ENCODE results near the gene SURF1.

The SURF1 gene

DNA sequence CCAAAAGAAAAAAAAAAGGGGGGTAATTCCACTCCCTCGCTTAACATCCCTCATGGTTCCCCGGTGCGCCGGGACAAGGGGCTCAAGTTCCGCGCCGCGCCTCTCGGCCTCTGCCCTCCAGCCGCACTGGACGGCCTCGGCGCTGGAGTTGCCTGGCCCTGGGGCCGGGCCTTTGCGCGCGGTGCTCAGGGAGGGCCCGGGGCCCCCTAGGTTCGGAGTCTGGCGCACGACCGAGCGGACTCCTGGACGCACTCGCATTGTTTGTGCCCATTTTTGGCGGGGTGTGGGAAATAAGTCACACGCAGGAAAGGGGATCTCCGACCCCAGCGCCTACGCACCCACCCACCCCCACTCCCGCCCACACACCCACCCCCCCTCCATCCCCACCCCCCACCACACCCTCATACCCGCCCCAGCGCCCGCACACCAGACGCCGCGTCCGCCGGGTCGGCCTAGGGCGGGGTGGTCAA is 8.7 kb downstream of the SURF1 start:
- H3K9ac ChIP-seq (ENCODE audit: insufficient read length) = peak overlapping the region; percentile 98
- peak overlapping the region; percentile 93 for H3K4me3 ChIP-seq
- DNase-seq (ENCODE audit: low read depth, low spot score) = no peak
- H3K9me3 ChIP-seq (ENCODE audit: low read depth, low read length) = no peaks in the 10 kb centered on the region
- no peak for TF ChIP-seq FOXP2 (optimal IDR thresholded peaks at IDR 0.05; ENCODE audit: control extremely low read depth, extremely low read length, insufficient read depth)
- no peak for TF ChIP-seq POLR2AphosphoS5 (IDR thresholded peaks at IDR 0.05; ENCODE audit: borderline replicate concordance, low read depth, low read length)
- TF ChIP-seq EZH2 (IDR thresholded peaks at IDR 0.05) = no peak
- peak overlapping the region; percentile 97; the same call in 1 of the 2 replicates for H3K27ac ChIP-seq
- peaks cover 81% of the 10 kb centered on the region for H3K36me3 ChIP-seq (ENCODE audit: insufficient read depth, low read length)

- no peak for DNase-seq (ENCODE audit: low read depth, low spot score)
- peak overlapping the region; percentile 95 for H3K9ac ChIP-seq (ENCODE audit: insufficient read length)
Measured at GRCh38 chr9:133346021-133346785, 10.1 kb downstream of the SURF1 start.

GRCh38 chr9:133345596-133345995 is 10.7 kb downstream of the SURF1 start:
- Histone ChIP-seq H3K9ac (ENCODE audit: insufficient read length) (no peak overlapping the region), H3K36me3 (ENCODE audit: insufficient read depth, low read length) (peaks cover 81% of the 10 kb centered on the region), H3K9me3 (ENCODE audit: low read depth, low read length) (no peaks in the 10 kb centered on the region), H3K4me3 (no peak overlapping the region), H3K27ac (no peak overlapping the region)
- DNase-seq (ENCODE audit: low read depth, low spot score) = no peak
- TF ChIP-seq POLR2AphosphoS5 (IDR thresholded peaks at IDR 0.05; ENCODE audit: borderline replicate concordance, low read depth, low read length) (no peak), FOXP2 (optimal IDR thresholded peaks at IDR 0.05; ENCODE audit: control extremely low read depth, extremely low read length, insufficient read depth) (no peak), EZH2 (IDR thresholded peaks at IDR 0.05) (no peak)

More at GRCh38 chr9:133346021-133346785, 10.1 kb downstream of the SURF1 start:
- Histone ChIP-seq H3K27ac (no peak overlapping the region), H3K9me3 (ENCODE audit: low read depth, low read length) (no peaks in the 10 kb centered on the region), H3K4me3 (peak overlapping the region; percentile 93), H3K36me3 (ENCODE audit: insufficient read depth, low read length) (peaks cover 81% of the 10 kb centered on the region)
- no peak for TF ChIP-seq FOXP2 (optimal IDR thresholded peaks at IDR 0.05; ENCODE audit: control extremely low read depth, extremely low read length, insufficient read depth)
- TF ChIP-seq EZH2 (IDR thresholded peaks at IDR 0.05) = no peak
- no peak for TF ChIP-seq POLR2AphosphoS5 (IDR thresholded peaks at IDR 0.05; ENCODE audit: borderline replicate concordance, low read depth, low read length)

- Histone ChIP-seq H3K9ac (ENCODE audit: insufficient read length) (no peak overlapping the region), H3K4me3 (no peak overlapping the region), H3K36me3 (ENCODE audit: insufficient read depth, low read length) (peaks cover 81% of the 10 kb centered on the region), H3K9me3 (ENCODE audit: low read depth, low read length) (no peaks in the 10 kb centered on the region), H3K27ac (no peak overlapping the region)
- TF ChIP-seq EZH2 (IDR thresholded peaks at IDR 0.05) (no peak), POLR2AphosphoS5 (IDR thresholded peaks at IDR 0.05; ENCODE audit: borderline replicate concordance, low read depth, low read length) (no peak)
- DNase-seq (ENCODE audit: low read depth, low spot score) = no peak
Measured at GRCh38 chr9:133344979-133345378, 11.3 kb downstream of the SURF1 start.

DNA sequence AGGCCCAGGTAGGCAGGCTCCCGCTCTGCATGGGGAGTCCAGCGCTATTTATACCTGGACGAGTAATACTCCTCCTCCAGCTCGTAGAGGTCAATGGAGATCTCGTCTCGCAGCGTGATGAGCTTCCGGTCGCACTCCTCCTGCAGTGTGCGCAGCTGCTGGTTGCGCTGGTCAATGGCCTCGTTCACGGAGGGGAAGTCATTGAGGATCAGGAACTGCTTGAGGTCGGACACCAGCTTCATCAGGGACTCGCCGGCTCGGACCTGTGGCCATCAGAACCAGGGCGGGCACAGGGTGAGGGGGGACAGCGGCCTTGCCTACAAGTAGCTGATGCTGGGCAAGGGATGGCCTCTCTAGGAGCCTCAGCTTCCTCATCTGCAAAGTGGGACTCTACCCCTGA is 12.2 kb downstream of the SURF1 start:
- Histone ChIP-seq H3K9ac (ENCODE audit: insufficient read length) (no peak overlapping the region), H3K27ac (no peak overlapping the region), H3K4me3 (no peak overlapping the region), H3K36me3 (ENCODE audit: insufficient read depth, low read length) (peaks cover 78% of the 10 kb centered on the region), H3K9me3 (ENCODE audit: low read depth, low read length) (no peaks in the 10 kb centered on the region)
- TF ChIP-seq FOXP2 (optimal IDR thresholded peaks at IDR 0.05; ENCODE audit: control extremely low read depth, extremely low read length, insufficient read depth) = no peak
- DNase-seq (ENCODE audit: low read depth, low spot score) = no peak

GRCh38 chr9:133342570-133342969 is 13.7 kb downstream of the SURF1 start:
- H3K9me3 ChIP-seq (ENCODE audit: low read depth, low read length) = no peaks in the 10 kb centered on the region
- peaks cover 71% of the 10 kb centered on the region for H3K36me3 ChIP-seq (ENCODE audit: insufficient read depth, low read length)
- no peak overlapping the region for H3K27ac ChIP-seq
- no peak for TF ChIP-seq POLR2AphosphoS5 (IDR thresholded peaks at IDR 0.05; ENCODE audit: borderline replicate concordance, low read depth, low read length)
- TF ChIP-seq FOXP2 (optimal IDR thresholded peaks at IDR 0.05; ENCODE audit: control extremely low read depth, extremely low read length, insufficient read depth) = no peak
- TF ChIP-seq EZH2 (IDR thresholded peaks at IDR 0.05) = no peak
- DNase-seq (ENCODE audit: low read depth, low spot score) = no peak
- H3K4me3 ChIP-seq = no peak overlapping the region
- H3K9ac ChIP-seq (ENCODE audit: insufficient read length) = no peak overlapping the region

- Histone ChIP-seq H3K9me3 (ENCODE audit: low read depth, low read length) (no peaks in the 10 kb centered on the region), H3K36me3 (ENCODE audit: insufficient read depth, low read length) (peaks cover 71% of the 10 kb centered on the region), H3K4me3 (no peak overlapping the region), H3K9ac (ENCODE audit: insufficient read length) (no peak overlapping the region), H3K27ac (no peak overlapping the region)
- TF ChIP-seq FOXP2 (optimal IDR thresholded peaks at IDR 0.05; ENCODE audit: control extremely low read depth, extremely low read length, insufficient read depth) (no peak), EZH2 (IDR thresholded peaks at IDR 0.05) (no peak), POLR2AphosphoS5 (IDR thresholded peaks at IDR 0.05; ENCODE audit: borderline replicate concordance, low read depth, low read length) (no peak)
- DNase-seq (ENCODE audit: low read depth, low spot score) = no peak
Measured at GRCh38 chr9:133342069-133342406, 14.2 kb downstream of the SURF1 start.

- Histone ChIP-seq H3K36me3 (ENCODE audit: insufficient read depth, low read length) (peaks cover 71% of the 10 kb centered on the region), H3K27ac (no peak overlapping the region), H3K9ac (ENCODE audit: insufficient read length) (no peak overlapping the region), H3K9me3 (ENCODE audit: low read depth, low read length) (no peaks in the 10 kb centered on the region), H3K4me3 (no peak overlapping the region)
- TF ChIP-seq FOXP2 (optimal IDR thresholded peaks at IDR 0.05; ENCODE audit: control extremely low read depth, extremely low read length, insufficient read depth) = no peak
- DNase-seq (ENCODE audit: low read depth, low spot score) = no peak
Measured at GRCh38 chr9:133341369-133342068, 14.8 kb downstream of the SURF1 start.
